HFF-Myc (cell line): ENCODE results near the gene JMJD8.
A peak's percentile ranks its signal among the peaks of the same experiment; 100 is the strongest.

Experiments used
- DNase-seq: peaks from one replicate; pipeline ENCODE4 v3.0.0-alpha.2; 2011; ENCODE audit warnings: low read depth; ENCODE audit errors: extremely low read depth
- H3K4me3 ChIP-seq: replicated peaks from 2 replicates; pipeline ENCODE4 v1.5.1; 2011; ENCODE audit warnings: low read depth, mild to moderate bottlenecking, control low read depth, low read length
- TF ChIP-seq, protein P1 (sequence below): IDR thresholded peaks from 2 replicates; pipeline ENCODE4 v1.5.1; 2012; ENCODE audit warnings: mild to moderate bottlenecking, low read depth, low read length, control low read depth; ENCODE audit errors: missing control alignments

The JMJD8 gene

GRCh38 chr16:636206-637080 is 47.7 kb downstream of the JMJD8 start, which contains the start of gene METTL26:
Gene METTL26, minus strand, starts transcription at chr16:636305. Its CDS starts 15 bp downstream, at chr16:636290.
- TF ChIP-seq, protein P1, sequence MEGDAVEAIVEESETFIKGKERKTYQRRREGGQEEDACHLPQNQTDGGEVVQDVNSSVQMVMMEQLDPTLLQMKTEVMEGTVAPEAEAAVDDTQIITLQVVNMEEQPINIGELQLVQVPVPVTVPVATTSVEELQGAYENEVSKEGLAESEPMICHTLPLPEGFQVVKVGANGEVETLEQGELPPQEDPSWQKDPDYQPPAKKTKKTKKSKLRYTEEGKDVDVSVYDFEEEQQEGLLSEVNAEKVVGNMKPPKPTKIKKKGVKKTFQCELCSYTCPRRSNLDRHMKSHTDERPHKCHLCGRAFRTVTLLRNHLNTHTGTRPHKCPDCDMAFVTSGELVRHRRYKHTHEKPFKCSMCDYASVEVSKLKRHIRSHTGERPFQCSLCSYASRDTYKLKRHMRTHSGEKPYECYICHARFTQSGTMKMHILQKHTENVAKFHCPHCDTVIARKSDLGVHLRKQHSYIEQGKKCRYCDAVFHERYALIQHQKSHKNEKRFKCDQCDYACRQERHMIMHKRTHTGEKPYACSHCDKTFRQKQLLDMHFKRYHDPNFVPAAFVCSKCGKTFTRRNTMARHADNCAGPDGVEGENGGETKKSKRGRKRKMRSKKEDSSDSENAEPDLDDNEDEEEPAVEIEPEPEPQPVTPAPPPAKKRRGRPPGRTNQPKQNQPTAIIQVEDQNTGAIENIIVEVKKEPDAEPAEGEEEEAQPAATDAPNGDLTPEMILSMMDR = no peak
- H3K4me3 ChIP-seq = peak within 1 kb of the TSS; percentile 87
- DNase-seq = no peak

- DNase-seq = no peak
- peak overlapping the region; percentile 87 for H3K4me3 ChIP-seq
- TF ChIP-seq, protein P1 = no peak
Observed at GRCh38 chr16:635573-636205, 48.4 kb downstream of the JMJD8 start.

GRCh38 chr16:634996-635395 is 49.1 kb downstream of the JMJD8 start:
- H3K4me3 ChIP-seq = peak overlapping the region; percentile 87
- no peak for DNase-seq
- TF ChIP-seq, protein P1 = no peak

GRCh38 chr16:634051-634670 is 50.0 kb downstream of the JMJD8 start:
- TF ChIP-seq, protein P1 = no peak

DNA sequence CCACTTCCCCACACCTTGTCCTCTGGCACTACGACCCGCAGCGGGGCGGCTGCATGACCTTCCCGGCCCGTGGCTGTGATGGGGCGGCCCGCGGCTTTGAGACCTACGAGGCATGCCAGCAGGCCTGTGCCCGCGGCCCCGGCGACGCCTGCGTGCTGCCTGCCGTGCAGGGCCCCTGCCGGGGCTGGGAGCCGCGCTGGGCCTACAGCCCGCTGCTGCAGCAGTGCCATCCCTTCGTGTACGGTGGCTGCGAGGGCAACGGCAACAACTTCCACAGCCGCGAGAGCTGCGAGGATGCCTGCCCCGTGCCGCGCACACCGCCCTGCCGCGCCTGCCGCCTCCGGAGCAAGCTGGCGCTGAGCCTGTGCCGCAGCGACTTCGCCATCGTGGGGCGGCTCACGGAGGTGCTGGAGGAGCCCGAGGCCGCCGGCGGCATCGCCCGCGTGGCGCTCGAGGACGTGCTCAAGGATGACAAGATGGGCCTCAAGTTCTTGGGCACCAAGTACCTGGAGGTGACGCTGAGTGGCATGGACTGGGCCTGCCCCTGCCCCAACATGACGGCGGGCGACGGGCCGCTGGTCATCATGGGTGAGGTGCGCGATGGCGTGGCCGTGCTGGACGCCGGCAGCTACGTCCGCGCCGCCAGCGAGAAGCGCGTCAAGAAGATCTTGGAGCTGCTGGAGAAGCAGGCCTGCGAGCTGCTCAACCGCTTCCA is 50.6 kb downstream of the JMJD8 start:
- no peak for DNase-seq
- no peak overlapping the region for H3K4me3 ChIP-seq
- TF ChIP-seq, protein P1 = no peak

More at GRCh38 chr16:634051-634670, 50.0 kb downstream of the JMJD8 start:
- H3K4me3 ChIP-seq = no peak overlapping the region
- DNase-seq = no peak
